K562 (cell line): ENCODE measurements around the gene PKDCC. TPM values are rescaled to one million over a fixed set of nuclear protein-coding genes. Genes with fewer than 3 reads are reported as not detected.

Source experiments
- CBX8 ChIP-seq: fragments of 200-600 bp; sonication (generic); IDR thresholded peaks from 2 replicates; pipeline ENCODE4 v1.6.1; 2012; ENCODE audit warnings: borderline replicate concordance, mixed run types, low read depth, mild to moderate bottlenecking, moderate library complexity, mixed read lengths, low read length, control low read depth, inconsistent platforms; ENCODE audit not compliant: poor library complexity, severe bottlenecking; ENCODE audit errors: extremely low read depth
- CHD2 ChIP-seq: IDR thresholded peaks from 2 replicates; pipeline ENCODE4 v1.6.1; 2011; ENCODE audit warnings: low read depth, low read length
- CXXC5 ChIP-seq: fragments of 250-450 bp; sonication (Bioruptor Pico); IDR thresholded peaks from 2 replicates; pipeline ENCODE4 v1.8.0; 2022; ENCODE audit warnings: inconsistent platforms, mild to moderate bottlenecking, moderate library complexity
- KAT7 ChIP-seq: sonication (generic); formaldehyde crosslinking; IDR thresholded peaks from 2 replicates; pipeline ENCODE4 v1.8.0; 2022; ENCODE audit warnings: missing genetic modification reagents, mild to moderate bottlenecking, borderline replicate concordance
- MAFF ChIP-seq: IDR thresholded peaks from 2 replicates; pipeline ENCODE4 v1.6.1; 2012; ENCODE audit warnings: low read length, improper control_type of control experiment
- SAFB2 ChIP-seq: fragments of 200-400 bp; formaldehyde crosslinking; IDR thresholded peaks from 2 replicates; pipeline ENCODE4 v1.6.1; 2018; ENCODE audit warnings: borderline replicate concordance, low read length, low read depth, moderate library complexity; ENCODE audit not compliant: severe bottlenecking
- SMC3 ChIP-seq: conservative IDR thresholded peaks from 2 replicates; pipeline ENCODE4 v1.6.1; 2011; ENCODE audit warnings: low read depth, low read length, improper control_type of control experiment; ENCODE audit not compliant: insufficient read depth
- ZNF324 ChIP-seq: fragments of 250-450 bp; sonication (Bioruptor Pico); IDR thresholded peaks from 2 replicates; pipeline ENCODE4 v1.4.0; 2020; ENCODE audit warnings: mild to moderate bottlenecking
- ZNF764 ChIP-seq: fragments of 250-450 bp; sonication (Bioruptor Pico); IDR thresholded peaks from 2 replicates; pipeline ENCODE4 v1.4.0; 2020; ENCODE audit warnings: low read depth, mild to moderate bottlenecking, moderate library complexity
- polyA plus RNA-seq, 8 experiments: library from polyadenylated mRNA; depleted of rRNA in 4 of 8; stranded (reverse) in 5 of 8; unstranded in 3 of 8; fragments of >200 nt; fragmentation: Nextera tagmentation in 2 of 8; fragmentation: Illumina TruSeq in 1 of 8; extraction: Ambion mirVana in 2 of 8; extraction: Trizol in 1 of 8; gene quantifications; 2 replicates each; pipeline versions ENCODE4 v1.2.1 to v1.2.3, GENCODE V29; 2011 to 2014; ENCODE audit warnings: inconsistent platforms in 1 of 8, missing spikeins in 1 of 8
- total RNA-seq, 7 experiments: library from RNA; depleted of rRNA in 6 of 7; stranded (reverse); fragments of >200 nt in 6 of 7; fragmentation: Illumina TruSeq in 2 of 7; extraction: Trizol in 2 of 7; gene quantifications; 2 replicates each; pipeline versions ENCODE4 v1.2.1 to v1.2.3, GENCODE V29; 2011 to 2021; ENCODE audit warnings: low replicate concordance in 1 of 7
- TF ChIP-seq, protein P1 (sequence below): fragments of 450-650 bp; formaldehyde crosslinking; IDR thresholded peaks from 2 replicates; pipeline ENCODE4 v1.4.0; 2020; ENCODE audit warnings: mild to moderate bottlenecking, moderate library complexity
- TF ChIP-seq, protein P2 (sequence below): fragments of 450-650 bp; IDR thresholded peaks from 2 replicates; pipeline ENCODE4 v1.7.1; 2018; ENCODE audit warnings: mild to moderate bottlenecking, low read depth; ENCODE audit not compliant: partially characterized antibody
- TF ChIP-seq, protein P3 (sequence below): sonication (generic); formaldehyde crosslinking; IDR thresholded peaks from 2 replicates; pipeline ENCODE4 v1.8.1; 2023; ENCODE audit warnings: missing genetic modification reagents, mild to moderate bottlenecking, borderline replicate concordance
- TF ChIP-seq, protein P4 (sequence below): IDR thresholded peaks from 2 replicates; pipeline ENCODE4 v1.6.1; 2014; ENCODE audit warnings: antibody characterized with exemption

Gene PKDCC
- total and polyA plus RNA-seq, 9 of the 15 experiments (the other 6 are each of a cell fraction or from before 2014, with no cell fraction given) = 0.62 to 14.8 (median 1.3) TPM; not detected in 2

DNA sequence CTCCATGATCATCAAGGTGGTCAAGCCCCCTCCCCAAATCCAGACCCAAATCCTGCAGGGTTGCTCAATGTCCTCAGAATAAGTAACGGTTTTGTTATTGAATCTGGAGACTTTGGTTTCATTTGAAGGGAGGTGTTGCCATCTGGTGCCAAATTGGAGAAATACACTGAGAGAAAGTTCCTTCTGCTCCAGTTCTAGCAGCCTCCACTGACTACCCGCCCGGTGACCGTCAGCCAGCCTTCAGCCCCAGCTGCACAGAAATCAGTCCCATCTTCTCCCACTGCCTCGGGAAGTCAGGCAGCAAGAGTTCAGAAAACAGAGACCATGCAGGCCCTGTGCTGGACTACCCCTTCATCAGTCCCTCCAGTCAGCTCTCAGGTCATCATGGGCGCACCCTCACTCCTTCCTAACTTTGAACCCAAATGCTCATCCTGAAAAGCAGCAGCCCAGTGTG is 38.7 kb downstream of the PKDCC start (continued):
- TF ChIP-seq, protein P1, sequence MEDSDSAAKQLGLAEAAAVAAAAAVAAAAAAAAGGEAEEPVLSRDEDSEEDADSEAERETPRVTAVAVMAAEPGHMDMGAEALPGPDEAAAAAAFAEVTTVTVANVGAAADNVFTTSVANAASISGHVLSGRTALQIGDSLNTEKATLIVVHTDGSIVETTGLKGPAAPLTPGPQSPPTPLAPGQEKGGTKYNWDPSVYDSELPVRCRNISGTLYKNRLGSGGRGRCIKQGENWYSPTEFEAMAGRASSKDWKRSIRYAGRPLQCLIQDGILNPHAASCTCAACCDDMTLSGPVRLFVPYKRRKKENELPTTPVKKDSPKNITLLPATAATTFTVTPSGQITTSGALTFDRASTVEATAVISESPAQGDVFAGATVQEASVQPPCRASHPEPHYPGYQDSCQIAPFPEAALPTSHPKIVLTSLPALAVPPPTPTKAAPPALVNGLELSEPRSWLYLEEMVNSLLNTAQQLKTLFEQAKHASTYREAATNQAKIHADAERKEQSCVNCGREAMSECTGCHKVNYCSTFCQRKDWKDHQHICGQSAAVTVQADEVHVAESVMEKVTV (CRISPR knock-in tag) = peak; percentile 89
- TF ChIP-seq CHD2 (no peak), ZNF324 (CRISPR knock-in tag) (no peak), KAT7 (no peak), ZNF764 (CRISPR knock-in tag) (no peak), SMC3 (peak; percentile 78), MAFF (no peak), SAFB2 (no peak), CBX8 (no peak), CXXC5 (CRISPR knock-in tag) (no peak)
- TF ChIP-seq, protein P2, sequence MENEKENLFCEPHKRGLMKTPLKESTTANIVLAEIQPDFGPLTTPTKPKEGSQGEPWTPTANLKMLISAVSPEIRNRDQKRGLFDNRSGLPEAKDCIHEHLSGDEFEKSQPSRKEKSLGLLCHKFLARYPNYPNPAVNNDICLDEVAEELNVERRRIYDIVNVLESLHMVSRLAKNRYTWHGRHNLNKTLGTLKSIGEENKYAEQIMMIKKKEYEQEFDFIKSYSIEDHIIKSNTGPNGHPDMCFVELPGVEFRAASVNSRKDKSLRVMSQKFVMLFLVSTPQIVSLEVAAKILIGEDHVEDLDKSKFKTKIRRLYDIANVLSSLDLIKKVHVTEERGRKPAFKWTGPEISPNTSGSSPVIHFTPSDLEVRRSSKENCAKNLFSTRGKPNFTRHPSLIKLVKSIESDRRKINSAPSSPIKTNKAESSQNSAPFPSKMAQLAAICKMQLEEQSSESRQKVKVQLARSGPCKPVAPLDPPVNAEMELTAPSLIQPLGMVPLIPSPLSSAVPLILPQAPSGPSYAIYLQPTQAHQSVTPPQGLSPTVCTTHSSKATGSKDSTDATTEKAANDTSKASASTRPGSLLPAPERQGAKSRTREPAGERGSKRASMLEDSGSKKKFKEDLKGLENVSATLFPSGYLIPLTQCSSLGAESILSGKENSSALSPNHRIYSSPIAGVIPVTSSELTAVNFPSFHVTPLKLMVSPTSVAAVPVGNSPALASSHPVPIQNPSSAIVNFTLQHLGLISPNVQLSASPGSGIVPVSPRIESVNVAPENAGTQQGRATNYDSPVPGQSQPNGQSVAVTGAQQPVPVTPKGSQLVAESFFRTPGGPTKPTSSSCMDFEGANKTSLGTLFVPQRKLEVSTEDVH = no peak
- TF ChIP-seq, protein P3, sequence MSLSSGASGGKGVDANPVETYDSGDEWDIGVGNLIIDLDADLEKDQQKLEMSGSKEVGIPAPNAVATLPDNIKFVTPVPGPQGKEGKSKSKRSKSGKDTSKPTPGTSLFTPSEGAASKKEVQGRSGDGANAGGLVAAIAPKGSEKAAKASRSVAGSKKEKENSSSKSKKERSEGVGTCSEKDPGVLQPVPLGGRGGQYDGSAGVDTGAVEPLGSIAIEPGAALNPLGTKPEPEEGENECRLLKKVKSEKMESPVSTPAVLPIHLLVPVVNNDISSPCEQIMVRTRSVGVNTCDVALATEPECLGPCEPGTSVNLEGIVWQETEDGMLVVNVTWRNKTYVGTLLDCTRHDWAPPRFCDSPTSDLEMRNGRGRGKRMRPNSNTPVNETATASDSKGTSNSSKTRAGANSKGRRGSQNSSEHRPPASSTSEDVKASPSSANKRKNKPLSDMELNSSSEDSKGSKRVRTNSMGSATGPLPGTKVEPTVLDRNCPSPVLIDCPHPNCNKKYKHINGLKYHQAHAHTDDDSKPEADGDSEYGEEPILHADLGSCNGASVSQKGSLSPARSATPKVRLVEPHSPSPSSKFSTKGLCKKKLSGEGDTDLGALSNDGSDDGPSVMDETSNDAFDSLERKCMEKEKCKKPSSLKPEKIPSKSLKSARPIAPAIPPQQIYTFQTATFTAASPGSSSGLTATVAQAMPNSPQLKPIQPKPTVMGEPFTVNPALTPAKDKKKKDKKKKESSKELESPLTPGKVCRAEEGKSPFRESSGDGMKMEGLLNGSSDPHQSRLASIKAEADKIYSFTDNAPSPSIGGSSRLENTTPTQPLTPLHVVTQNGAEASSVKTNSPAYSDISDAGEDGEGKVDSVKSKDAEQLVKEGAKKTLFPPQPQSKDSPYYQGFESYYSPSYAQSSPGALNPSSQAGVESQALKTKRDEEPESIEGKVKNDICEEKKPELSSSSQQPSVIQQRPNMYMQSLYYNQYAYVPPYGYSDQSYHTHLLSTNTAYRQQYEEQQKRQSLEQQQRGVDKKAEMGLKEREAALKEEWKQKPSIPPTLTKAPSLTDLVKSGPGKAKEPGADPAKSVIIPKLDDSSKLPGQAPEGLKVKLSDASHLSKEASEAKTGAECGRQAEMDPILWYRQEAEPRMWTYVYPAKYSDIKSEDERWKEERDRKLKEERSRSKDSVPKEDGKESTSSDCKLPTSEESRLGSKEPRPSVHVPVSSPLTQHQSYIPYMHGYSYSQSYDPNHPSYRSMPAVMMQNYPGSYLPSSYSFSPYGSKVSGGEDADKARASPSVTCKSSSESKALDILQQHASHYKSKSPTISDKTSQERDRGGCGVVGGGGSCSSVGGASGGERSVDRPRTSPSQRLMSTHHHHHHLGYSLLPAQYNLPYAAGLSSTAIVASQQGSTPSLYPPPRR (CRISPR knock-in tag) = no peak
- TF ChIP-seq, protein P4, sequence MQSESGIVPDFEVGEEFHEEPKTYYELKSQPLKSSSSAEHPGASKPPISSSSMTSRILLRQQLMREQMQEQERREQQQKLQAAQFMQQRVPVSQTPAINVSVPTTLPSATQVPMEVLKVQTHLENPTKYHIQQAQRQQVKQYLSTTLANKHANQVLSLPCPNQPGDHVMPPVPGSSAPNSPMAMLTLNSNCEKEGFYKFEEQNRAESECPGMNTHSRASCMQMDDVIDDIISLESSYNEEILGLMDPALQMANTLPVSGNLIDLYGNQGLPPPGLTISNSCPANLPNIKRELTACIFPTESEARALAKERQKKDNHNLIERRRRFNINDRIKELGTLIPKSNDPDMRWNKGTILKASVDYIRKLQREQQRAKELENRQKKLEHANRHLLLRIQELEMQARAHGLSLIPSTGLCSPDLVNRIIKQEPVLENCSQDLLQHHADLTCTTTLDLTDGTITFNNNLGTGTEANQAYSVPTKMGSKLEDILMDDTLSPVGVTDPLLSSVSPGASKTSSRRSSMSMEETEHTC = no peak
